HepG2 (cell line): Measurements from ENCODE around the gene ASXL1.
A peak's percentile ranks its signal among the peaks of the same experiment; 100 is the strongest.

Experiments used
- MIXL1 ChIP-seq: IDR thresholded peaks from 2 replicates; pipeline ENCODE4 v1.6.1; 2016
- NR3C1 ChIP-seq: sonication (generic); formaldehyde crosslinking; IDR thresholded peaks from 2 replicates; pipeline ENCODE4 v1.4.0; 2020; ENCODE audit warnings: missing genetic modification reagents
- THAP11 ChIP-seq: IDR thresholded peaks from 2 replicates; pipeline ENCODE4 v1.6.1; 2016; ENCODE audit warnings: missing biosample characterization, missing genetic modification reagents
- ZNF510 ChIP-seq: sonication (generic); formaldehyde crosslinking; IDR thresholded peaks from 2 replicates; pipeline ENCODE4 v1.4.0; 2020; ENCODE audit warnings: low read depth, mild to moderate bottlenecking, missing genetic modification reagents
- ZNF563 ChIP-seq: sonication (generic); formaldehyde crosslinking; IDR thresholded peaks from 2 replicates; pipeline ENCODE4 v1.8.0; 2022; ENCODE audit warnings: mild to moderate bottlenecking, moderate library complexity, missing genetic modification reagents

DNA sequence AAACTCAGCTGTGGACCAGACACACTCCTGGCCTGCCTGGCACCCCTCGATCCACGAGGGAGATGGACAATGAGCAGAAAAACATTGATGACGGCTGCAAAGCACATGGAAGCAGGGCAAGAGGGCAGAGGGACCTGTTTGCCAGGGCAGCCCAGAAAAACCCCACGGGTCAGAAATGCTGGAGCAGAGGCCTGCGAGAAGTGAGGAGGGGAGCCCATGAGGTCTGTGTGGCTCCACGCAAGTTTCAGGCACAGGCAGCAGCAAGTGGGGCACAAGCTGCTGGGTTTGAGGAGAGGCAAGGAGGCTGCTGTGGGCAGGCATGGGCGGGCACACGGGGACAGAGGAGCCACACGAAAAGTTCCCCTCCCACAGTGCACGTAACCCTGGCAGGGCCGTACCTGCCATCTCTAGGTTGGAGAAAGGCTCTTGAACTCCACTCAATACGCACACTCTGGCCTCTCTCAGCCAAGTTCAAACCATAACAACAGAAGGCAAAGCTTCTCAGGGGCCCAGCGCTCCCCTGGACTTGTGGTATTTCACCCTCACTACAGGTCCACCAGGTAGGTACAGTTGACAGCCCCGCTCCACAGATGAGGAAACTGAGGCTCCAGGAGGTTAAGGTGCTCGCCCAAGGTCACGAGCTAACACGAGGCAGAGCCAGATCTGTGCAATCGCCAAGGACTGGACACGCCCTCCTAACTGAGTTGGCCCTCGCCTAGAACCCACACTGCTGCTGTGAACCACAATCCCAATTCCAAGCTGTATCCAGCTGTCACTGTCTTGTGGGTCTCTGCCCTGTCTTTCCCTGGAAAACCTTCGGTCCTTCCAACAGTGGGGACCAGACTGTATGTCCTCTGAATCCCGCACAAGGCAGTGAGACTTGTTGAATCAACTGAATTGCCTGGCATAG, 118.8 kb downstream of the ASXL1 start:
- TF ChIP-seq ZNF563 (CRISPR knock-in tag) (no peak; the same call in 1 of the 2 replicates), NR3C1 (0 out of 2 replicates have a peak, but pooled peaks have one; percentile 1), ZNF510 (CRISPR knock-in tag) (no peak), MIXL1 (CRISPR knock-in tag) (no peak), THAP11 (no peak)
